Right lobe of liver (tissue), 4 donors: Measurements from ENCODE around the gene LETM1.
"Not testable (repeated sequence)": the region's sequence is repeated elsewhere in the genome, so short reads cannot be mapped to it uniquely, and the experiment has no call there.

Source experiments
- CTCF ChIP-seq, 4 donors: fragments of 200-600 bp in 3 of 4; fragments of 450-650 bp in 1 of 4; IDR thresholded peaks; one replicate each; pipeline versions ENCODE4 v1.5.1 to v1.8.0; 2016 to 2022; ENCODE audit warnings: antibody characterized with exemption in 4 of 4, mild to moderate bottlenecking in 2 of 4
- POLR2A ChIP-seq: fragments of 450-650 bp; IDR thresholded peaks from one replicate; pipeline ENCODE4 v1.6.1; 2017; ENCODE audit warnings: antibody characterized with exemption, mild to moderate bottlenecking
- donor health status: DM: no; HTN: no; CAD: no.
- donor health status: DM: no; HTN: no; CAD: no.
- donor health status: DM: no; HTN: yes; CAD: no.

GRCh38 chr4:1844618-1845017, 11.3 kb downstream of the LETM1 start:
- not testable (repeated sequence) for TF ChIP-seq CTCF (IDR thresholded peaks at IDR 0.05); POLR2A
